GM23338 (cell line): ENCODE measurements around the gene DSG1. TPM values are rescaled to one million over a fixed set of nuclear protein-coding genes. Genes with fewer than 3 reads are reported as not detected.

Experiments used
- ATAC-seq: fragments of 200-7000 bp; cut with Tn5 transposase; 3 replicates; pipeline ENCODE4 v1.9.1; 2020
- DNase-seq: peaks from one replicate; pipeline ENCODE4 v3.0.0-alpha.2; 2015; ENCODE audit warnings: low spot score
- H2AFZ ChIP-seq: fragments of 200-600 bp; sonication (generic); 2 replicates; pipeline ENCODE4 v1.8.0; 2016; ENCODE audit warnings: antibody characterized with exemption, mild to moderate bottlenecking, moderate library complexity
- H3F3A ChIP-seq: fragments of 200-600 bp; sonication (generic); replicated peaks from 2 replicates; pipeline ENCODE4 v1.8.0; 2017; ENCODE audit warnings: antibody characterized with exemption, mixed run types, low read depth
- H3K27ac ChIP-seq: fragments of 200-600 bp; sonication (generic); 2 replicates; pipeline ENCODE4 v1.6.1; 2016; ENCODE audit warnings: low read depth
- H3K27me3 ChIP-seq: fragments of 200-600 bp; sonication (generic); 2 replicates; pipeline ENCODE4 v1.8.0; 2016; ENCODE audit warnings: mild to moderate bottlenecking, mixed run types, moderate library complexity; ENCODE audit not compliant: insufficient read depth
- H3K36me3 ChIP-seq: fragments of 200-600 bp; sonication (generic); 2 replicates; pipeline ENCODE4 v1.8.0; 2016; ENCODE audit warnings: mild to moderate bottlenecking; ENCODE audit not compliant: insufficient read depth
- H3K4me1 ChIP-seq: fragments of 200-600 bp; sonication (generic); 2 replicates; pipeline ENCODE4 v1.8.0; 2016; ENCODE audit warnings: mild to moderate bottlenecking, moderate library complexity; ENCODE audit not compliant: insufficient read depth
- H3K4me2 ChIP-seq: fragments of 200-600 bp; sonication (generic); 2 replicates; pipeline ENCODE4 v1.7.1; 2017; ENCODE audit warnings: mixed run types
- H3K4me3 ChIP-seq: fragments of 200-600 bp; sonication (generic); 2 replicates; pipeline ENCODE4 v1.6.1; 2016; ENCODE audit warnings: mixed run types
- H3K79me2 ChIP-seq: fragments of 200-600 bp; sonication (generic); replicated peaks from 2 replicates; pipeline ENCODE4 v1.8.0; 2017; ENCODE audit warnings: mild to moderate bottlenecking; ENCODE audit not compliant: insufficient read depth
- H3K9me2 ChIP-seq: fragments of 200-600 bp; sonication (generic); 2 replicates; pipeline ENCODE4 v1.8.0; 2017; ENCODE audit not compliant: insufficient read depth
- H4K20me1 ChIP-seq: fragments of 200-600 bp; sonication (generic); replicated peaks from 2 replicates; pipeline ENCODE4 v1.8.0; 2017; ENCODE audit warnings: mild to moderate bottlenecking; ENCODE audit not compliant: insufficient read depth
- H3K27ac Mint-ChIP-seq: 2 replicates; pipeline ENCODE4 v1.8.0; 2020; ENCODE audit warnings: inconsistent platforms, mild to moderate bottlenecking, moderate library complexity, mixed read lengths
- H3K27me3 Mint-ChIP-seq: 3 replicates; pipeline ENCODE4 v1.8.0; 2022; ENCODE audit warnings: low read depth, mild to moderate bottlenecking, moderate library complexity, mixed read lengths, inconsistent platforms; ENCODE audit not compliant: insufficient read depth, poor library complexity
- H3K36me3 Mint-ChIP-seq: 3 replicates; pipeline ENCODE4 v1.8.0; 2021; ENCODE audit warnings: low read depth, mild to moderate bottlenecking, inconsistent platforms, moderate library complexity, mixed read lengths
- H3K4me1 Mint-ChIP-seq: 3 replicates; pipeline ENCODE4 v1.8.0; 2020; ENCODE audit warnings: mild to moderate bottlenecking, inconsistent platforms, mixed read lengths
- H3K4me3 Mint-ChIP-seq: 3 replicates; pipeline ENCODE4 v1.8.0; 2021; ENCODE audit warnings: moderate library complexity, mild to moderate bottlenecking, inconsistent platforms, mixed read lengths
- H3K9me3 Mint-ChIP-seq: 3 replicates; pipeline ENCODE4 v1.8.0; 2020; ENCODE audit warnings: moderate library complexity, mild to moderate bottlenecking, inconsistent platforms, mixed read lengths
- CREB1 ChIP-seq: fragments of 250-450 bp; sonication (Bioruptor Pico); IDR thresholded peaks from 2 replicates; pipeline ENCODE4 v1.5.0; 2020; ENCODE audit warnings: low read depth, mild to moderate bottlenecking, moderate library complexity
- CTCF ChIP-seq, 2 experiments: fragments of 200-600 bp in 1 of 2; sonication (generic) in 1 of 2; conservative IDR thresholded peaks; 2 replicates each; pipeline versions ENCODE4 v1.5.1 to v1.6.1; 2016 to 2017; ENCODE audit warnings: antibody characterized with exemption in 2 of 2, low read depth in 2 of 2, mild to moderate bottlenecking in 2 of 2, moderate library complexity in 1 of 2
- ETS1 ChIP-seq: IDR thresholded peaks from 2 replicates; pipeline ENCODE4 v1.6.1; 2016; ENCODE audit warnings: antibody characterized with exemption
- EZH2 ChIP-seq: fragments of 200-600 bp; sonication (generic); IDR thresholded peaks from one replicate; pipeline ENCODE4 v1.8.0; 2017; ENCODE audit warnings: antibody characterized with exemption, mild to moderate bottlenecking, low read depth; ENCODE audit not compliant: unreplicated experiment
- EZH2phosphoT487 ChIP-seq: fragments of 200-600 bp; sonication (generic); IDR thresholded peaks from one replicate; pipeline ENCODE4 v1.8.1; 2018; ENCODE audit warnings: antibody characterized with exemption; ENCODE audit not compliant: unreplicated experiment
- JUNB ChIP-seq: IDR thresholded peaks from one replicate; pipeline ENCODE4 v1.6.1; 2016; ENCODE audit warnings: antibody characterized with exemption; ENCODE audit not compliant: unreplicated experiment
- NANOG ChIP-seq: IDR thresholded peaks from 2 replicates; pipeline ENCODE4 v1.6.1; 2016; ENCODE audit warnings: antibody characterized with exemption, borderline replicate concordance
- POLR2AphosphoS5 ChIP-seq: IDR thresholded peaks from 2 replicates; pipeline ENCODE4 v1.6.1; 2016; ENCODE audit warnings: antibody characterized with exemption, low read depth
- REST ChIP-seq: IDR thresholded peaks from one replicate; pipeline ENCODE4 v1.6.1; 2018; ENCODE audit warnings: antibody characterized with exemption; ENCODE audit not compliant: unreplicated experiment
- STAT1 ChIP-seq: IDR thresholded peaks from one replicate; pipeline ENCODE4 v1.6.1; 2016; ENCODE audit warnings: antibody characterized with exemption; ENCODE audit not compliant: unreplicated experiment
- ZNF114 ChIP-seq: fragments of 250-450 bp; sonication (Bioruptor Pico); IDR thresholded peaks from 2 replicates; pipeline ENCODE4 v1.5.0; 2020; ENCODE audit warnings: mild to moderate bottlenecking, moderate library complexity
- ZNF331 ChIP-seq: fragments of 250-450 bp; sonication (Bioruptor Pico); IDR thresholded peaks from 2 replicates; pipeline ENCODE4 v1.5.0; 2020; ENCODE audit warnings: low read depth, mild to moderate bottlenecking, moderate library complexity
- ZNF462 ChIP-seq: fragments of 250-450 bp; sonication (Bioruptor Pico); IDR thresholded peaks from 2 replicates; pipeline ENCODE4 v1.5.0; 2020; ENCODE audit warnings: mild to moderate bottlenecking, moderate library complexity
- polyA plus RNA-seq: library from polyadenylated mRNA; unstranded; fragments of >200 nt; fragmentation: Nextera tagmentation; extraction: Ambion mirVana; gene quantifications from 2 replicates; pipeline ENCODE4 v1.2.1, GENCODE V29; 2016
- total RNA-seq: library from RNA; depleted of rRNA; stranded (reverse); fragments of >200 nt; shearing (Covaris generic); gene quantifications from 2 replicates; pipeline ENCODE4 v1.2.3, GENCODE V29; 2014

The DSG1 gene
- total and polyA plus RNA-seq, 2 experiments from 2014 or later = not detected

GRCh38 chr18:31301201-31301655 is 16.7 kb upstream of the DSG1 start (continued):
- 0 out of 2 replicates have a peak, but pooled peaks have one; percentile 16 for TF ChIP-seq ZNF114 (CRISPR knock-in tag)

GRCh38 chr18:31302991-31303390 is 15.0 kb upstream of the DSG1 start:
- no peaks in the 10 kb centered on the region for H3K36me3 Mint-ChIP-seq
- no peak overlapping the region for H3K4me2 ChIP-seq
- no peak for TF ChIP-seq ZNF114 (CRISPR knock-in tag)
- no peak for TF ChIP-seq EZH2
- no peak for TF ChIP-seq CTCF (conservative IDR thresholded peaks at IDR 0.05; ENCODE audit: low read depth in 2 of 2)
- no peak for TF ChIP-seq ZNF462 (CRISPR knock-in tag)
- no peak for TF ChIP-seq JUNB
- TF ChIP-seq NANOG = no peak
- no peak for TF ChIP-seq REST
- no peak for TF ChIP-seq CREB1 (CRISPR knock-in tag)
- TF ChIP-seq ETS1 = no peak
- TF ChIP-seq STAT1 = no peak
- no peak for TF ChIP-seq EZH2phosphoT487
- no peak for TF ChIP-seq POLR2AphosphoS5
- TF ChIP-seq ZNF331 (CRISPR knock-in tag) = no peak

More at GRCh38 chr18:31302991-31303390, 15.0 kb upstream of the DSG1 start:
- Mint-ChIP-seq H3K9me3 (no peaks in the 10 kb centered on the region; the same call in 2 of the 3 replicates), H3K4me1 (peaks cover 22% of the 10 kb centered on the region), H3K27me3 (no peaks in the 10 kb centered on the region), H3K27ac (no peak overlapping the region), H3K4me3 (no peak overlapping the region)
- Histone ChIP-seq H3K27me3 (no peaks in the 10 kb centered on the region), H3K4me3 (no peak overlapping the region), H3K36me3 (no peaks in the 10 kb centered on the region), H3F3A (0 out of 2 replicates have a peak, but pooled peaks cover 5% of the 10 kb centered on the region), H3K27ac (no peak overlapping the region), H4K20me1 (no peaks in the 10 kb centered on the region), H3K9me2 (no peaks in the 10 kb centered on the region), H2AFZ (no peak overlapping the region), H3K4me1 (peaks cover 13% of the 10 kb centered on the region), H3K79me2 (no peaks in the 10 kb centered on the region)
- no peak for DNase-seq
- no peak for ATAC-seq
